Lung (tissue), 12 donors: ENCODE results near the gene VMAC. TPM values are rescaled to one million over a fixed set of nuclear protein-coding genes. Genes with fewer than 3 reads are reported as not detected.

Experiments
- ATAC-seq: fragments of 200-7000 bp; cut with Tn5 transposase; one replicate; pipeline ENCODE4 v1.9.1; 2020; ENCODE audit warnings: moderate number of reproducible peaks; ENCODE audit not compliant: insufficient read depth, low FRiP score
- DNase-seq, 3 donors: peaks; one replicate each; pipeline ENCODE4 v3.0.0-alpha.2; 2013 to 2017
- H3K27ac ChIP-seq, 2 donors: one replicate each; pipeline ENCODE4 v1.5.1; 2013; ENCODE audit warnings: mild to moderate bottlenecking in 2 of 2, moderate library complexity in 2 of 2, control low read depth in 1 of 2, inconsistent platforms in 1 of 2, low read depth in 1 of 2, low read length in 1 of 2
- H3K27me3 ChIP-seq, 3 donors: one replicate each; pipeline ENCODE4 v1.5.1; 2013; ENCODE audit warnings: low read length in 2 of 3; ENCODE audit not compliant: control insufficient read depth in 3 of 3, insufficient read depth in 3 of 3
- H3K36me3 ChIP-seq, 4 donors: one replicate each; pipeline ENCODE4 v1.5.1; 2013; ENCODE audit warnings: low read length in 4 of 4, mild to moderate bottlenecking in 1 of 4, moderate library complexity in 1 of 4; ENCODE audit not compliant: control insufficient read depth in 4 of 4, insufficient read depth in 4 of 4
- H3K4me1 ChIP-seq, 5 donors: one replicate each; pipeline ENCODE4 v1.5.1; 2013; ENCODE audit warnings: low read length in 5 of 5, mild to moderate bottlenecking in 2 of 5, moderate library complexity in 1 of 5; ENCODE audit not compliant: control insufficient read depth in 5 of 5, insufficient read depth in 5 of 5
- H3K4me3 ChIP-seq: one replicate; pipeline ENCODE4 v1.5.1; 2013; ENCODE audit warnings: mild to moderate bottlenecking, control low read depth, moderate library complexity
- H3K9ac ChIP-seq, 2 donors: one replicate each; pipeline ENCODE4 v1.5.1; 2013; ENCODE audit warnings: low read length in 2 of 2, control low read depth in 1 of 2; ENCODE audit not compliant: insufficient read depth in 1 of 2
- H3K9me3 ChIP-seq, 4 donors: one replicate each; pipeline ENCODE4 v1.5.1; 2013; ENCODE audit warnings: low read length in 3 of 4, mild to moderate bottlenecking in 1 of 4, moderate library complexity in 1 of 4; ENCODE audit not compliant: control insufficient read depth in 4 of 4, insufficient read depth in 3 of 4
- WGBS, 2 donors: extraction: QIAGEN DNeasy Blood & Tissue Kit; methylation state at CpG; one replicate each; pipeline ENCODE4 v1.1.7; 2013; 5-methylcytosine and 5-hydroxymethylcytosine counted together
- polyA plus RNA-seq, 2 donors: library from polyadenylated mRNA; stranded (reverse); fragments of 200-250 nt; gene quantifications; one replicate each; pipeline ENCODE4 v1.2.1, GENCODE V29; 2013
- total RNA-seq, 2 donors: library from RNA; depleted of rRNA in 1 of 2; stranded (reverse); fragments of >200 nt in 1 of 2; gene quantifications; one replicate each; pipeline ENCODE4 v1.2.1, GENCODE V29; 2014 to 2021
- TF ChIP-seq, protein P1 (sequence below): IDR thresholded peaks from 2 replicates; pipeline ENCODE4 v1.5.1; 2012; ENCODE audit warnings: mild to moderate bottlenecking; ENCODE audit errors: control extremely low read depth, extremely low read depth
- donor health status: control.
- donor health status: control.
- donor health status: Bipolar disorder and iron deficiency.
- donor health status: healthy.
- donor health status: DM: yes; HTN: yes; CAD: no.

VMAC gene
- total and polyA plus RNA-seq, 4 donors = 3.3 to 7.2 (median 5.7) TPM

DNA sequence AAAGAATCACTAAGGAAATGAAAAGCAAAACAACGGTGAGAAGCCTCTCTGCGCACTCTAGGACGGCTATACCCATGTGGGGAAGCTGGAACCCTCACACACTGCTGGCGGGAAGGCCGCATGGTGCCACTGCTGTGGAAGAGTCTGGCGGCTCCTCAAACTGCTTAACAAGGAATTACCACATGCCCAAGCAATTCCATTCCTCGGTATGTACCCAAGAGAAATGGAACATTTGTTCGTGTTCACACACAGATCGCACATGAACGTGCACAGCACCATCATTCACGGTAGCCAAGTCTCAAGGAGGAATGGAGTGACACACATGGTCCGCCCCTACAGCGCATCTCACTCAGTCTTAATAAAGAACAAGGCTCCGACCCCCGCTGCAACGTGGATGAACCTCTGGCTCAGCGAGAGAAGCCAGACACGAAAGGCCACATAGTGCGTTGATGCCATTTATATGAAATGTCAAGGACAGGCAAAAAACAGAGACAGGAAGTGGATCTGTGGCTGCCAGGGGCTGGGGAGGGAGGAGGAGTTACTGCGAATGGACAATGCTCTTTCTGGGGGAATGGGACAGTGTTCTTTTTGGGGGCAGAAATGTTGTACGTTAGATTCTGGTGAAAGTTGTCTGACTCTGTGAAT, 17.0 kb downstream of the VMAC start:
- ATAC-seq = no peak
- Histone ChIP-seq H3K27me3 (no peaks in the 10 kb centered on the region), H3K36me3 (peaks cover 30 to 81% (median 50%) of the 10 kb centered on the region in 4 donors), H3K4me1 (no peaks in the 10 kb centered on the region), H3K27ac (no peak overlapping the region), H3K9me3 (no peaks in the 10 kb centered on the region), H3K4me3 (no peak overlapping the region), H3K9ac (no peak overlapping the region)
- TF ChIP-seq, protein P1, sequence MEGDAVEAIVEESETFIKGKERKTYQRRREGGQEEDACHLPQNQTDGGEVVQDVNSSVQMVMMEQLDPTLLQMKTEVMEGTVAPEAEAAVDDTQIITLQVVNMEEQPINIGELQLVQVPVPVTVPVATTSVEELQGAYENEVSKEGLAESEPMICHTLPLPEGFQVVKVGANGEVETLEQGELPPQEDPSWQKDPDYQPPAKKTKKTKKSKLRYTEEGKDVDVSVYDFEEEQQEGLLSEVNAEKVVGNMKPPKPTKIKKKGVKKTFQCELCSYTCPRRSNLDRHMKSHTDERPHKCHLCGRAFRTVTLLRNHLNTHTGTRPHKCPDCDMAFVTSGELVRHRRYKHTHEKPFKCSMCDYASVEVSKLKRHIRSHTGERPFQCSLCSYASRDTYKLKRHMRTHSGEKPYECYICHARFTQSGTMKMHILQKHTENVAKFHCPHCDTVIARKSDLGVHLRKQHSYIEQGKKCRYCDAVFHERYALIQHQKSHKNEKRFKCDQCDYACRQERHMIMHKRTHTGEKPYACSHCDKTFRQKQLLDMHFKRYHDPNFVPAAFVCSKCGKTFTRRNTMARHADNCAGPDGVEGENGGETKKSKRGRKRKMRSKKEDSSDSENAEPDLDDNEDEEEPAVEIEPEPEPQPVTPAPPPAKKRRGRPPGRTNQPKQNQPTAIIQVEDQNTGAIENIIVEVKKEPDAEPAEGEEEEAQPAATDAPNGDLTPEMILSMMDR = no peak
- no peak for DNase-seq
- WGBS, 2 donors = 86 to 90% methylated on average over 21 of the region's 21 CpGs

DNA sequence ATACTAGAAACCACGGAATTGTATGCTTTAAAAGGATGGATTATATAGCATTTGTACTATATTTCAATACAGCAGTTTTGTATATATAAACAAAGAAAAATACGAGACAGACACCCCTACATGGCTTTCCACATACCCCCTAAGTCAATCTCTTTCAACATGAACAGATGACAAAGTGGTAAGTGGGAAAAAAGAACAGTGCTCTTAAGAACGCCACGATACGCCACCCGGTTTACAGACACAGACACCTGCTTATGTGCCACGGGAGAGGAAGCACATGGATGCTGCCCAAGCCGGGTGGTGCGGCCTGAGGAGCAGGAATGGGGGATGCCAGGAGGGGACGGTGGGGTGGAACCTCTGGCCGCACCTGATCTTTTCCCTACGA, 17.5 kb downstream of the VMAC start:
- H3K36me3 ChIP-seq = peaks cover 25 to 81% (median 49%) of the 10 kb centered on the region in 4 donors
- 90 to 93% methylated on average over 12 of the region's 12 CpGs for WGBS, 2 donors
- H3K4me1 ChIP-seq = no peaks in the 10 kb centered on the region

DNA sequence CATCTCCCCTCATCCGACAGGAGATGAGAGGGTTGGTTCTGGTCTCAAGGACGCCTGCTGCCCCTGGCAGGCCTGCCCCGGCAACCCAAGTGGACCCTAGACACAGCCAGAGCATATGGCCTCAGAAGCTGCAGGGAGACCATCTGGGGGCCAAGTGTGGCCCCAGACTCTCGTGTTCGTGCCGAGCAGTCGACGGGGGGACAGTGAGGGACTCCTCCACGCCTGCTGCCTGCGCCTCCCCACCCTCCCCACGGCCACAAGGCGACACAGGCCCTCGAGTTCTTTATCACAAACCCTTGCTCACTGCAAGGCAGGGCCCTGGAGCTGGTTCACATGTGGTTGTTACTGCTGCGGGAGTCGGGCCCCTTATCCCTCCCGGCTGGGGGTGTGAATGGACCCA, 18.7 kb downstream of the VMAC start:
- 96 to 98% methylated on average over 16 of the region's 16 CpGs for WGBS, 2 donors
- DNase-seq = no peak

More for the DNA sequence above, 17.5 kb downstream of the VMAC start:
- H3K4me3 ChIP-seq = no peak overlapping the region
- H3K27ac ChIP-seq = no peak overlapping the region
- ATAC-seq (no peak), DNase-seq (no peak)
- no peaks in the 10 kb centered on the region for H3K9me3 ChIP-seq
- H3K9ac ChIP-seq = no peak overlapping the region
- TF ChIP-seq, protein P1 = no peak
- no peaks in the 10 kb centered on the region for H3K27me3 ChIP-seq

More for the DNA sequence above, 18.7 kb downstream of the VMAC start:
- H3K9me3 ChIP-seq = no peaks in the 10 kb centered on the region
- no peaks in the 10 kb centered on the region for H3K27me3 ChIP-seq
- ATAC-seq = no peak
- TF ChIP-seq, protein P1 = no peak
- H3K4me1 ChIP-seq = no peaks in the 10 kb centered on the region
- H3K36me3 ChIP-seq = peaks cover 22 to 82% (median 55%) of the 10 kb centered on the region in 4 donors
- no peak overlapping the region for H3K27ac ChIP-seq
- H3K4me3 ChIP-seq = no peak overlapping the region
- H3K9ac ChIP-seq = no peak overlapping the region
